Endodermal cell (in vitro differentiated cells): ENCODE measurements around the gene AKAP12. TPM values are rescaled to one million over a fixed set of nuclear protein-coding genes. Genes with fewer than 3 reads are reported as not detected.

Source experiments
- DNase-seq: peaks from one replicate; pipeline ENCODE4 v3.0.0-alpha.2; 2017
- H3K27ac ChIP-seq: 2 replicates; pipeline ENCODE4 v1.5.1; 2013; ENCODE audit warnings: mild to moderate bottlenecking, low read depth, low read length, moderate library complexity
- H3K27me3 ChIP-seq: 2 replicates; pipeline ENCODE4 v1.6.1; 2013; ENCODE audit warnings: mild to moderate bottlenecking, low read length, moderate library complexity; ENCODE audit not compliant: insufficient read depth, control insufficient read depth, poor library complexity, severe bottlenecking
- H3K36me3 ChIP-seq: 2 replicates; pipeline ENCODE4 v1.7.0; 2013; ENCODE audit warnings: mild to moderate bottlenecking, low read length, moderate library complexity; ENCODE audit not compliant: control insufficient read depth, insufficient read depth
- H3K4me1 ChIP-seq: one replicate; pipeline ENCODE4 v1.7.0; 2013; ENCODE audit warnings: low read length; ENCODE audit not compliant: control insufficient read depth, insufficient read depth
- H3K4me3 ChIP-seq: 2 replicates; pipeline ENCODE4 v1.5.1; 2013; ENCODE audit warnings: mild to moderate bottlenecking, low read length, moderate library complexity
- H3K9ac ChIP-seq: 2 replicates; pipeline ENCODE4 v1.6.1; 2013; ENCODE audit warnings: mild to moderate bottlenecking, low read length, moderate library complexity; ENCODE audit not compliant: poor library complexity, severe bottlenecking; ENCODE audit errors: extremely low read depth
- H3K9me3 ChIP-seq: 2 replicates; pipeline ENCODE4 v1.6.1; 2013; ENCODE audit warnings: mild to moderate bottlenecking, low read length, moderate library complexity; ENCODE audit not compliant: control insufficient read depth
- H3K27ac Mint-ChIP-seq: 2 replicates; pipeline ENCODE4 v1.8.0; 2020; ENCODE audit warnings: mixed read lengths
- H3K27me3 Mint-ChIP-seq: 2 replicates; pipeline ENCODE4 v1.8.0; 2021; ENCODE audit warnings: mild to moderate bottlenecking, mixed read lengths; ENCODE audit not compliant: insufficient read depth
- H3K36me3 Mint-ChIP-seq: 2 replicates; pipeline ENCODE4 v1.8.0; 2020; ENCODE audit warnings: low read depth, mixed read lengths
- H3K4me1 Mint-ChIP-seq: 2 replicates; pipeline ENCODE4 v1.8.0; 2020; ENCODE audit warnings: mixed read lengths
- H3K4me3 Mint-ChIP-seq: 2 replicates; pipeline ENCODE4 v1.8.0; 2020; ENCODE audit warnings: mild to moderate bottlenecking, moderate library complexity, mixed read lengths
- H3K9me3 Mint-ChIP-seq: 2 replicates; pipeline ENCODE4 v1.8.0; 2020; ENCODE audit warnings: mild to moderate bottlenecking, mixed read lengths
- CTCF ChIP-seq: fragments of 200-600 bp; sonication (generic); conservative IDR thresholded peaks from 2 replicates; pipeline ENCODE4 v1.5.0; 2021; ENCODE audit warnings: antibody characterized with exemption, mild to moderate bottlenecking
- WGBS, 2 experiments: methylation state at CpG; one replicate each; pipeline versions ENCODE4 v1.1.5 to v1.1.7; 2013; ENCODE audit warnings: missing lambda C conversion rate in 2 of 2, mixed read lengths in 1 of 2; ENCODE audit not compliant: insufficient coverage in 1 of 2, insufficient read length in 1 of 2; 5-methylcytosine and 5-hydroxymethylcytosine counted together
- total RNA-seq, 2 donors: library from RNA; stranded (reverse); fragmentation: NEBNext Ultra II Directional in 1 of 2; extraction: Animal tissue kit (Norgen Biotek cat#: 25700) in 1 of 2; gene quantifications; 2 replicates in 1 of 2; 3 replicates in 1 of 2; pipeline ENCODE4 v1.2.1, GENCODE V29; 2021

AKAP12 gene
- total RNA-seq, 2 donors from 2014 or later = 27.3 to 33.3 TPM

GRCh38 chr6:151330130-151330696 is 90.4 kb downstream of the AKAP12 start:
- Histone ChIP-seq H3K9me3 (no peaks in the 10 kb centered on the region), H3K9ac (no peak overlapping the region), H3K36me3 (no peaks in the 10 kb centered on the region), H3K27ac (no peak overlapping the region), H3K4me3 (no peak overlapping the region), H3K27me3 (peaks cover 7% of the 10 kb centered on the region), H3K4me1 (no peaks in the 10 kb centered on the region)
- H3K9me3 Mint-ChIP-seq = no peaks in the 10 kb centered on the region
- DNase-seq = no peak
- no peak overlapping the region for H3K4me3 Mint-ChIP-seq
- TF ChIP-seq CTCF = no peak
- WGBS, 2 experiments = 87 to 93% methylated on average over 5 to 6 of the region's 6 CpGs
- peaks cover 8% of the 10 kb centered on the region for H3K27me3 Mint-ChIP-seq
- H3K4me1 Mint-ChIP-seq = peaks cover 8% of the 10 kb centered on the region
- H3K27ac Mint-ChIP-seq = no peak overlapping the region
- H3K36me3 Mint-ChIP-seq = no peaks in the 10 kb centered on the region

GRCh38 chr6:151335930-151336329 is 96.2 kb downstream of the AKAP12 start:
- Mint-ChIP-seq H3K36me3 (peaks cover 5% of the 10 kb centered on the region), H3K27me3 (no peaks in the 10 kb centered on the region), H3K9me3 (no peaks in the 10 kb centered on the region), H3K4me1 (no peaks in the 10 kb centered on the region), H3K4me3 (no peak overlapping the region), H3K27ac (no peak overlapping the region)
- no peak for TF ChIP-seq CTCF
- no peaks in the 10 kb centered on the region for H3K4me1 ChIP-seq
- no peak overlapping the region for H3K9ac ChIP-seq
- H3K27me3 ChIP-seq = no peaks in the 10 kb centered on the region
- H3K27ac ChIP-seq = no peak overlapping the region
- H3K36me3 ChIP-seq = no peaks in the 10 kb centered on the region
- no peak for DNase-seq
- H3K4me3 ChIP-seq = no peak overlapping the region
- no peaks in the 10 kb centered on the region for H3K9me3 ChIP-seq

GRCh38 chr6:151338651-151339200 is 99.0 kb downstream of the AKAP12 start:
- DNase-seq = no peak
- Mint-ChIP-seq H3K9me3 (no peaks in the 10 kb centered on the region), H3K4me1 (no peaks in the 10 kb centered on the region), H3K27me3 (no peaks in the 10 kb centered on the region), H3K36me3 (peaks cover 5% of the 10 kb centered on the region), H3K4me3 (no peak overlapping the region), H3K27ac (no peak overlapping the region)
- no peak overlapping the region for H3K27ac ChIP-seq
- H3K27me3 ChIP-seq = no peaks in the 10 kb centered on the region
- no peaks in the 10 kb centered on the region for H3K9me3 ChIP-seq
- no peak for TF ChIP-seq CTCF
- no peaks in the 10 kb centered on the region for H3K4me1 ChIP-seq
- 93 to 100% methylated on average over 7 to 11 of the region's 11 CpGs for WGBS, 2 experiments
- H3K4me3 ChIP-seq = no peak overlapping the region
- H3K9ac ChIP-seq = no peak overlapping the region
- no peaks in the 10 kb centered on the region for H3K36me3 ChIP-seq
